ENCODE data around the gene DHRS12.

DHRS12 gene

GRCh38 chr13:51839711-51840540, 36.0 kb upstream of the DHRS12 start:
- no peak for DNase-seq (ENCODE audit: low read depth)
- H3K36me3 ChIP-seq (ENCODE audit: control insufficient read depth, insufficient read depth, low read length, severe bottlenecking), result no peaks in the 10 kb centered on the region

GRCh38 chr13:51838240-51838846, 34.4 kb upstream of the DHRS12 start:
- Histone ChIP-seq H3K4me3 (ENCODE audit: low read length) (no peak overlapping the region), H3K36me3 (ENCODE audit: control insufficient read depth, insufficient read depth, low read length, severe bottlenecking) (no peaks in the 10 kb centered on the region)
- DNase-seq (ENCODE audit: low read depth), result peak; percentile 55

More at GRCh38 chr13:51839711-51840540, 36.0 kb upstream of the DHRS12 start:
- Histone ChIP-seq H3K27me3 (replicated peaks; ENCODE audit: control insufficient read depth, insufficient read depth, low read length) (peaks cover 17% of the 10 kb centered on the region), H3K4me1 (ENCODE audit: control insufficient read depth, insufficient read depth, low read length) (peaks cover 10% of the 10 kb centered on the region), H3K9me3 (ENCODE audit: control insufficient read depth, low read length) (no peaks in the 10 kb centered on the region), H3K4me3 (ENCODE audit: low read length) (no peak overlapping the region), H3K9ac (ENCODE audit: low read length) (no peak overlapping the region)

GRCh38 chr13:51837016-51837415, 33.1 kb upstream of the DHRS12 start:
- Histone ChIP-seq H3K36me3 (ENCODE audit: control insufficient read depth, insufficient read depth, low read length, severe bottlenecking) (no peaks in the 10 kb centered on the region), H3K9me3 (ENCODE audit: control insufficient read depth, low read length) (no peaks in the 10 kb centered on the region), H3K4me3 (ENCODE audit: low read length) (no peak overlapping the region), H3K9ac (ENCODE audit: low read length) (no peak overlapping the region), H3K4me1 (ENCODE audit: control insufficient read depth, insufficient read depth, low read length) (peaks cover 12% of the 10 kb centered on the region), H3K27me3 (replicated peaks; ENCODE audit: control insufficient read depth, insufficient read depth, low read length) (peaks cover 29% of the 10 kb centered on the region)
- DNase-seq (ENCODE audit: low read depth), result no peak

More at GRCh38 chr13:51838240-51838846, 34.4 kb upstream of the DHRS12 start:
- peaks cover 21% of the 10 kb centered on the region for H3K27me3 ChIP-seq (replicated peaks; ENCODE audit: control insufficient read depth, insufficient read depth, low read length)
- H3K9ac ChIP-seq (ENCODE audit: low read length), result no peak overlapping the region
- H3K4me1 ChIP-seq (ENCODE audit: control insufficient read depth, insufficient read depth, low read length), result peaks cover 10% of the 10 kb centered on the region
- no peaks in the 10 kb centered on the region for H3K9me3 ChIP-seq (ENCODE audit: control insufficient read depth, low read length)

- no peak for DNase-seq (ENCODE audit: low read depth)
- Histone ChIP-seq H3K9me3 (ENCODE audit: control insufficient read depth, low read length) (no peaks in the 10 kb centered on the region), H3K9ac (ENCODE audit: low read length) (no peak overlapping the region), H3K27me3 (replicated peaks; ENCODE audit: control insufficient read depth, insufficient read depth, low read length) (peaks cover 25% of the 10 kb centered on the region), H3K4me1 (ENCODE audit: control insufficient read depth, insufficient read depth, low read length) (peaks cover 12% of the 10 kb centered on the region), H3K4me3 (ENCODE audit: low read length) (no peak overlapping the region), H3K36me3 (ENCODE audit: control insufficient read depth, insufficient read depth, low read length, severe bottlenecking) (no peaks in the 10 kb centered on the region)
These were observed 30.7 kb upstream of the DHRS12 start for GRCh38 chr13:51834581-51835171.

GRCh38 chr13:51833980-51834379, 30.0 kb upstream of the DHRS12 start:
- Histone ChIP-seq H3K27me3 (replicated peaks; ENCODE audit: control insufficient read depth, insufficient read depth, low read length) (peaks cover 32% of the 10 kb centered on the region), H3K36me3 (ENCODE audit: control insufficient read depth, insufficient read depth, low read length, severe bottlenecking) (no peaks in the 10 kb centered on the region), H3K9me3 (ENCODE audit: control insufficient read depth, low read length) (no peaks in the 10 kb centered on the region), H3K4me3 (ENCODE audit: low read length) (no peak overlapping the region), H3K4me1 (ENCODE audit: control insufficient read depth, insufficient read depth, low read length) (peaks cover 12% of the 10 kb centered on the region), H3K9ac (ENCODE audit: low read length) (no peak overlapping the region)
- DNase-seq (ENCODE audit: low read depth), result no peak

- H3K36me3 ChIP-seq (ENCODE audit: control insufficient read depth, insufficient read depth, low read length, severe bottlenecking), result no peaks in the 10 kb centered on the region
- no peak overlapping the region for H3K4me3 ChIP-seq (ENCODE audit: low read length)
- peak overlapping the region; percentile 6 for H3K9ac ChIP-seq (ENCODE audit: low read length)
- no peaks in the 10 kb centered on the region for H3K9me3 ChIP-seq (ENCODE audit: control insufficient read depth, low read length)
- peak; percentile 59 for DNase-seq (ENCODE audit: low read depth)
- H3K4me1 ChIP-seq (ENCODE audit: control insufficient read depth, insufficient read depth, low read length), result peaks cover 3% of the 10 kb centered on the region
- peaks cover 43% of the 10 kb centered on the region for H3K27me3 ChIP-seq (replicated peaks; ENCODE audit: control insufficient read depth, insufficient read depth, low read length)
These were observed 28.6 kb upstream of the DHRS12 start for GRCh38 chr13:51832471-51833152.

GRCh38 chr13:51831519-51831918, 27.6 kb upstream of the DHRS12 start:
- Histone ChIP-seq H3K9me3 (ENCODE audit: control insufficient read depth, low read length) (no peaks in the 10 kb centered on the region), H3K9ac (ENCODE audit: low read length) (no peak overlapping the region), H3K27me3 (replicated peaks; ENCODE audit: control insufficient read depth, insufficient read depth, low read length) (peaks cover 43% of the 10 kb centered on the region), H3K36me3 (ENCODE audit: control insufficient read depth, insufficient read depth, low read length, severe bottlenecking) (no peaks in the 10 kb centered on the region), H3K4me1 (ENCODE audit: control insufficient read depth, insufficient read depth, low read length) (peaks cover 3% of the 10 kb centered on the region), H3K4me3 (ENCODE audit: low read length) (no peak overlapping the region)
- no peak for DNase-seq (ENCODE audit: low read depth)

- Histone ChIP-seq H3K4me1 (ENCODE audit: control insufficient read depth, insufficient read depth, low read length) (peaks cover 15% of the 10 kb centered on the region), H3K36me3 (ENCODE audit: control insufficient read depth, insufficient read depth, low read length, severe bottlenecking) (no peaks in the 10 kb centered on the region), H3K9me3 (ENCODE audit: control insufficient read depth, low read length) (no peaks in the 10 kb centered on the region), H3K4me3 (ENCODE audit: low read length) (no peak overlapping the region), H3K9ac (ENCODE audit: low read length) (no peak overlapping the region), H3K27me3 (replicated peaks; ENCODE audit: control insufficient read depth, insufficient read depth, low read length) (peaks cover 39% of the 10 kb centered on the region)
- DNase-seq (ENCODE audit: low read depth), result no peak
These were observed 25.6 kb upstream of the DHRS12 start for GRCh38 chr13:51829568-51829899.

- no peak for DNase-seq (ENCODE audit: low read depth)
- Histone ChIP-seq H3K4me1 (ENCODE audit: control insufficient read depth, insufficient read depth, low read length) (peaks cover 16% of the 10 kb centered on the region), H3K4me3 (ENCODE audit: low read length) (no peak overlapping the region), H3K9me3 (ENCODE audit: control insufficient read depth, low read length) (no peaks in the 10 kb centered on the region), H3K27me3 (replicated peaks; ENCODE audit: control insufficient read depth, insufficient read depth, low read length) (peaks cover 34% of the 10 kb centered on the region), H3K36me3 (ENCODE audit: control insufficient read depth, insufficient read depth, low read length, severe bottlenecking) (no peaks in the 10 kb centered on the region), H3K9ac (ENCODE audit: low read length) (no peak overlapping the region)
These were observed 25.0 kb upstream of the DHRS12 start for GRCh38 chr13:51828730-51829567.

GRCh38 chr13:51827254-51827653, 23.3 kb upstream of the DHRS12 start:
- peaks cover 18% of the 10 kb centered on the region for H3K4me1 ChIP-seq (ENCODE audit: control insufficient read depth, insufficient read depth, low read length)
- no peak overlapping the region for H3K4me3 ChIP-seq (ENCODE audit: low read length)
- H3K27me3 ChIP-seq (replicated peaks; ENCODE audit: control insufficient read depth, insufficient read depth, low read length), result peaks cover 26% of the 10 kb centered on the region
- DNase-seq (ENCODE audit: low read depth), result no peak
- H3K9me3 ChIP-seq (ENCODE audit: control insufficient read depth, low read length), result no peaks in the 10 kb centered on the region
- no peak overlapping the region for H3K9ac ChIP-seq (ENCODE audit: low read length)
- no peaks in the 10 kb centered on the region for H3K36me3 ChIP-seq (ENCODE audit: control insufficient read depth, insufficient read depth, low read length, severe bottlenecking)

Data from adipocyte (in vitro differentiated cells).